ENCODE results near the gene HPCAL1.
A peak's percentile ranks its signal among the peaks of the same experiment; 100 is the strongest.

HPCAL1 gene

GRCh38 chr2:10441948-10442347 lies 139.2 kb downstream of the HPCAL1 start:
- TF ChIP-seq CEBPB (IDR thresholded peaks at IDR 0.05) (no peak), EGR1 (IDR thresholded peaks at IDR 0.05) (no peak)

GRCh38 chr2:10444463-10444862 lies 141.8 kb downstream of the HPCAL1 start:
- TF ChIP-seq TCF12 (IDR thresholded peaks at IDR 0.05; ENCODE audit: low read depth) (no peak), USF1 (IDR thresholded peaks at IDR 0.05) (no peak), EGR1 (IDR thresholded peaks at IDR 0.05) (no peak), CREB1 (IDR thresholded peaks at IDR 0.05; ENCODE audit: low read depth) (no peak), YY1 (IDR thresholded peaks at IDR 0.05; ENCODE audit: low read depth) (no peak), RAD21 (IDR thresholded peaks at IDR 0.05; ENCODE audit: low read depth) (no peak), REST (IDR thresholded peaks at IDR 0.05; ENCODE audit: low read depth) (no peak), TAF1 (IDR thresholded peaks at IDR 0.05; ENCODE audit: low read depth) (no peak), FOXM1 (IDR thresholded peaks at IDR 0.05; ENCODE audit: borderline replicate concordance, low read depth) (no peak), MAX (IDR thresholded peaks at IDR 0.05) (no peak), CEBPB (IDR thresholded peaks at IDR 0.05) (no peak), EP300 (IDR thresholded peaks at IDR 0.05; ENCODE audit: borderline replicate concordance) (no peak), NFIC (IDR thresholded peaks at IDR 0.05) (no peak), TEAD4 (IDR thresholded peaks at IDR 0.05) (no peak), ZBTB7A (IDR thresholded peaks at IDR 0.05; ENCODE audit: low read depth) (no peak)

GRCh38 chr2:10446631-10447030 lies 143.9 kb downstream of the HPCAL1 start:
- TF ChIP-seq USF1 (IDR thresholded peaks at IDR 0.05) (no peak), CEBPB (IDR thresholded peaks at IDR 0.05) (no peak), REST (IDR thresholded peaks at IDR 0.05; ENCODE audit: low read depth) (no peak), YY1 (IDR thresholded peaks at IDR 0.05; ENCODE audit: low read depth) (no peak), MAX (IDR thresholded peaks at IDR 0.05) (no peak), NFIC (IDR thresholded peaks at IDR 0.05) (no peak), TCF12 (IDR thresholded peaks at IDR 0.05; ENCODE audit: low read depth) (no peak), TAF1 (IDR thresholded peaks at IDR 0.05; ENCODE audit: low read depth) (no peak), TEAD4 (IDR thresholded peaks at IDR 0.05) (no peak), EP300 (IDR thresholded peaks at IDR 0.05; ENCODE audit: borderline replicate concordance) (no peak), FOXM1 (IDR thresholded peaks at IDR 0.05; ENCODE audit: borderline replicate concordance, low read depth) (no peak), RAD21 (IDR thresholded peaks at IDR 0.05; ENCODE audit: low read depth) (no peak), EGR1 (IDR thresholded peaks at IDR 0.05) (no peak), ZBTB7A (IDR thresholded peaks at IDR 0.05; ENCODE audit: low read depth) (no peak), CREB1 (IDR thresholded peaks at IDR 0.05; ENCODE audit: low read depth) (no peak)

GRCh38 chr2:10447300-10447894 lies 144.7 kb downstream of the HPCAL1 start:
- no peak for TF ChIP-seq USF1 (IDR thresholded peaks at IDR 0.05)
- TF ChIP-seq TEAD4 (IDR thresholded peaks at IDR 0.05), result peak; percentile 15; the same call in 1 of the 2 replicates
- no peak for TF ChIP-seq TCF12 (IDR thresholded peaks at IDR 0.05; ENCODE audit: low read depth)
- TF ChIP-seq REST (IDR thresholded peaks at IDR 0.05; ENCODE audit: low read depth), result no peak
- no peak for TF ChIP-seq EGR1 (IDR thresholded peaks at IDR 0.05)
